Raji (cell line): ENCODE results near the gene GALNT18.

Experiments used
- POLR2A ChIP-seq: IDR thresholded peaks from 2 replicates; pipeline ENCODE4 v1.6.1; 2011; ENCODE audit warnings: low read depth, low read length, control low read depth; ENCODE audit not compliant: insufficient read depth

GALNT18 gene

GRCh38 chr11:11640152-11640551 is 18.3 kb upstream of the GALNT18 start:
- no peak for TF ChIP-seq POLR2A

GRCh38 chr11:11636671-11637070 is 14.9 kb upstream of the GALNT18 start:
- TF ChIP-seq POLR2A = no peak

- no peak for TF ChIP-seq POLR2A
These were observed 13.6 kb upstream of the GALNT18 start for GRCh38 chr11:11635443-11635842.

GRCh38 chr11:11629368-11629767 is 7.6 kb upstream of the GALNT18 start:
- TF ChIP-seq POLR2A = no peak

- no peak for TF ChIP-seq POLR2A
These were observed 6.8 kb upstream of the GALNT18 start for GRCh38 chr11:11628651-11629050.

GRCh38 chr11:11626128-11626527 is 4.3 kb upstream of the GALNT18 start:
- no peak for TF ChIP-seq POLR2A

GRCh38 chr11:11624926-11625325 is 3.1 kb upstream of the GALNT18 start:
- no peak for TF ChIP-seq POLR2A

- TF ChIP-seq POLR2A = no peak
These were observed 2.4 kb upstream of the GALNT18 start for GRCh38 chr11:11624204-11624603.

GRCh38 chr11:11622772-11623171 is 967 bp upstream of the GALNT18 start:
- no peak for TF ChIP-seq POLR2A

GRCh38 chr11:11622340-11622706 is 518 bp upstream of the GALNT18 start:
- no peak for TF ChIP-seq POLR2A

- TF ChIP-seq POLR2A = peak; percentile 53
These were observed 758 bp downstream of the GALNT18 start for GRCh38 chr11:11620921-11621572.

- TF ChIP-seq POLR2A = no peak
These were observed 1.5 kb downstream of the GALNT18 start for GRCh38 chr11:11620173-11620920.

- no peak for TF ChIP-seq POLR2A
These were observed 2.8 kb downstream of the GALNT18 start for GRCh38 chr11:11618973-11619435.

GRCh38 chr11:11615086-11615485 is 6.7 kb downstream of the GALNT18 start:
- TF ChIP-seq POLR2A = no peak

- TF ChIP-seq POLR2A = no peak
These were observed 9.4 kb downstream of the GALNT18 start for GRCh38 chr11:11612439-11612838.

- no peak for TF ChIP-seq POLR2A
These were observed 10.4 kb downstream of the GALNT18 start for GRCh38 chr11:11611381-11611780.
